Esophagus muscularis mucosa (tissue), 3 donors: ENCODE results near the gene CNST.
"Not testable (repeated sequence)": the region's sequence is repeated elsewhere in the genome, so short reads cannot be mapped to it uniquely, and the experiment has no call there.

Source experiments
- POLR2A ChIP-seq: fragments of 450-650 bp; IDR thresholded peaks from one replicate; pipeline ENCODE4 v1.6.1; 2017; ENCODE audit warnings: antibody characterized with exemption, moderate library complexity, mild to moderate bottlenecking, low read depth
- TF ChIP-seq, protein P1 (sequence below), 3 experiments: fragments of 200-600 bp in 2 of 3; fragments of 450-650 bp in 1 of 3; sonication (generic) in 2 of 3; IDR thresholded peaks; one replicate each; pipeline ENCODE4 v1.5.1; 2017 to 2019; ENCODE audit warnings: antibody characterized with exemption in 3 of 3, mild to moderate bottlenecking in 2 of 3, moderate library complexity in 1 of 3

DNA sequence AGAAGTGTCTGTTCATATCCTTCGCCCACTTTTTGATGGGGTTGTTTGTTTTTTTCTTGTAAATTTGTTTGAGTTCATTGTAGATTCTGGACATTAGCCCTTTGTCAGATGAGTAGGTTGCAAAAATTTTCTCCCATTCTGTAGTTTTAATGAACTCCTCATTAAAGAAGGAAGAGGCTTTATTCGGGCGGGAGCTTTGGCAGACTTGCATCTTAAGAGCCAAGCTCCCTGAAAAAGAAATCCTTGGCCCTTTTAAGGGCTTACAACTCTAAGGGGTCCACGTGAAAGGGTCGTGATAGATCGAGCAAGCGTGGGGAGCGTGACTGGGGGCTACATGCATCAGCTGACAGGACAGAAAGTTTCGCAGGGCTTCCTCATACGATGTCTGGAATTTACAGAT, 23.7 kb downstream of the CNST start:
- TF ChIP-seq POLR2A = not testable (repeated sequence)
- TF ChIP-seq, protein P1, sequence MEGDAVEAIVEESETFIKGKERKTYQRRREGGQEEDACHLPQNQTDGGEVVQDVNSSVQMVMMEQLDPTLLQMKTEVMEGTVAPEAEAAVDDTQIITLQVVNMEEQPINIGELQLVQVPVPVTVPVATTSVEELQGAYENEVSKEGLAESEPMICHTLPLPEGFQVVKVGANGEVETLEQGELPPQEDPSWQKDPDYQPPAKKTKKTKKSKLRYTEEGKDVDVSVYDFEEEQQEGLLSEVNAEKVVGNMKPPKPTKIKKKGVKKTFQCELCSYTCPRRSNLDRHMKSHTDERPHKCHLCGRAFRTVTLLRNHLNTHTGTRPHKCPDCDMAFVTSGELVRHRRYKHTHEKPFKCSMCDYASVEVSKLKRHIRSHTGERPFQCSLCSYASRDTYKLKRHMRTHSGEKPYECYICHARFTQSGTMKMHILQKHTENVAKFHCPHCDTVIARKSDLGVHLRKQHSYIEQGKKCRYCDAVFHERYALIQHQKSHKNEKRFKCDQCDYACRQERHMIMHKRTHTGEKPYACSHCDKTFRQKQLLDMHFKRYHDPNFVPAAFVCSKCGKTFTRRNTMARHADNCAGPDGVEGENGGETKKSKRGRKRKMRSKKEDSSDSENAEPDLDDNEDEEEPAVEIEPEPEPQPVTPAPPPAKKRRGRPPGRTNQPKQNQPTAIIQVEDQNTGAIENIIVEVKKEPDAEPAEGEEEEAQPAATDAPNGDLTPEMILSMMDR (IDR thresholded peaks at IDR 0.05) = not testable (repeated sequence)
